KBM-7 (cell line): ENCODE results near the gene PARD6G.

ENCODE experiments used
- DNase-seq: peaks from one replicate; pipeline ENCODE4 v3.0.0-alpha.2; 2015
- in situ Hi-C: fragments of 300-500 bp; cut with MboI; formaldehyde crosslinking; loops from 2 replicates; pipeline ENCODE4 v1.14.3; 2020; ENCODE audit warnings: low sequenced_read_pairs, low pct_unique_long_range_greater_than_20kb, mixed read lengths

PARD6G gene

GRCh38 chr18:80135136-80135535 lies 112.2 kb downstream of the PARD6G start:
- no peak for DNase-seq
- in situ Hi-C loops, result no loop called here

- in situ Hi-C loops, result no loop called here
- no peak for DNase-seq
These were observed 114.2 kb downstream of the PARD6G start for GRCh38 chr18:80133124-80133523.

GRCh38 chr18:80132180-80132812 lies 115.0 kb downstream of the PARD6G start:
- DNase-seq, result no peak
- in situ Hi-C loops, result no loop called here

GRCh38 chr18:80130555-80130954 lies 116.8 kb downstream of the PARD6G start:
- in situ Hi-C loops, result no loop called here

GRCh38 chr18:80129672-80130367 lies 117.5 kb downstream of the PARD6G start:
- no peak for DNase-seq
- in situ Hi-C loops, result no loop called here

More at GRCh38 chr18:80130555-80130954, 116.8 kb downstream of the PARD6G start:
- DNase-seq, result no peak

- in situ Hi-C loops, result no loop called here
- no peak for DNase-seq
These were observed 119.7 kb downstream of the PARD6G start for GRCh38 chr18:80127635-80128034.

- in situ Hi-C loops, result no loop called here
- no peak for DNase-seq
These were observed 120.5 kb downstream of the PARD6G start for GRCh38 chr18:80126797-80127196.

GRCh38 chr18:80124131-80124530 lies 123.2 kb downstream of the PARD6G start:
- in situ Hi-C loops, result no loop called here
- DNase-seq, result no peak

- in situ Hi-C loops, result no loop called here
- no peak for DNase-seq
These were observed 126.4 kb downstream of the PARD6G start for GRCh38 chr18:80120932-80121331.

- in situ Hi-C loops, result no loop called here
- no peak for DNase-seq
These were observed 128.2 kb downstream of the PARD6G start for GRCh38 chr18:80119111-80119510.

GRCh38 chr18:80115035-80115434 lies 132.3 kb downstream of the PARD6G start:
- no peak for DNase-seq
- in situ Hi-C loops, result no loop called here

- peak; percentile 19 for DNase-seq
- in situ Hi-C loops, result no loop called here
These were observed 134.6 kb downstream of the PARD6G start for GRCh38 chr18:80112624-80113248.

GRCh38 chr18:80109676-80110078 lies 137.6 kb downstream of the PARD6G start:
- peak; percentile 39 for DNase-seq
- in situ Hi-C loops, result no loop called here

GRCh38 chr18:80108739-80109675 lies 138.3 kb downstream of the PARD6G start, which contains the start of gene ADNP2:
ADNP2 (plus strand) TSS chr18:80109262; CDS start chr18:80117543, 8,281 bp downstream.
- in situ Hi-C loops, result no loop called here
- DNase-seq, result peak; percentile 97

GRCh38 chr18:80108121-80108536 lies 139.2 kb downstream of the PARD6G start:
- in situ Hi-C loops, result no loop called here
- DNase-seq, result no peak

- no peak for DNase-seq
- in situ Hi-C loops, result no loop called here
These were observed 139.9 kb downstream of the PARD6G start for GRCh38 chr18:80107426-80107825.
